Neural cell (in vitro differentiated cells): Measurements from ENCODE around the gene IRF7. TPM values are rescaled to one million over a fixed set of nuclear protein-coding genes. Genes with fewer than 3 reads are reported as not detected.

Experiments
- H2AFZ ChIP-seq: fragments of 200-600, 300-800 bp; sonication (generic), shearing (Covaris generic); 2 replicates; pipeline ENCODE4 v1.6.0; 2014; ENCODE audit warnings: low read depth, mild to moderate bottlenecking, antibody characterized with exemption, low read length, moderate library complexity
- H3F3A ChIP-seq: fragments of 200-600 bp; shearing (Covaris generic); 2 replicates; pipeline ENCODE4 v1.6.1; 2016; ENCODE audit warnings: mild to moderate bottlenecking, moderate library complexity, mixed read lengths, antibody characterized with exemption, low read length; ENCODE audit not compliant: insufficient read depth, poor library complexity, severe bottlenecking
- H3K27ac ChIP-seq: fragments of 200-600, 300-800 bp; sonication (generic), shearing (Covaris generic); 2 replicates; pipeline ENCODE4 v1.5.1; 2014; ENCODE audit warnings: mild to moderate bottlenecking, low read length, moderate library complexity
- H3K27me3 ChIP-seq: fragments of 300-800, 200-600 bp; sonication (generic), shearing (Covaris generic); 2 replicates; pipeline ENCODE4 v1.6.0; 2014; ENCODE audit warnings: mild to moderate bottlenecking, low read depth, low read length, moderate library complexity; ENCODE audit not compliant: insufficient read depth
- H3K36me3 ChIP-seq: fragments of 300-800, 200-600 bp; sonication (generic), shearing (Covaris generic); 2 replicates; pipeline ENCODE4 v1.5.1; 2014; ENCODE audit warnings: mild to moderate bottlenecking, antibody characterized with exemption, low read length, moderate library complexity; ENCODE audit not compliant: insufficient read depth
- H3K4me2 ChIP-seq: fragments of 300-800, 200-600 bp; sonication (generic), shearing (Covaris generic); 2 replicates; pipeline ENCODE4 v1.6.0; 2014; ENCODE audit warnings: mild to moderate bottlenecking, low read length
- H3K4me3 ChIP-seq: fragments of 300-800, 200-600 bp; sonication (generic), shearing (Covaris generic); 2 replicates; pipeline ENCODE4 v1.5.1; 2014; ENCODE audit warnings: mild to moderate bottlenecking, low read length, moderate library complexity
- H3K79me2 ChIP-seq: fragments of 200-600 bp; shearing (Covaris generic); replicated peaks from 2 replicates; pipeline ENCODE4 v1.6.0; 2014; ENCODE audit warnings: mild to moderate bottlenecking, low read length, moderate library complexity; ENCODE audit not compliant: insufficient read depth
- H3K9ac ChIP-seq: fragments of 300-800, 200-600 bp; sonication (generic), shearing (Covaris generic); 2 replicates; pipeline ENCODE4 v1.6.1; 2016; ENCODE audit warnings: mild to moderate bottlenecking, low read length, mixed read lengths
- H3K9me2 ChIP-seq: fragments of 200-600 bp; shearing (Covaris generic); 2 replicates; pipeline ENCODE4 v1.6.1; 2016; ENCODE audit warnings: mild to moderate bottlenecking, low read length, mixed read lengths; ENCODE audit not compliant: insufficient read depth
- H3K9me3 ChIP-seq: fragments of 200-600, 300-800 bp; sonication (generic), shearing (Covaris generic); 2 replicates; pipeline ENCODE4 v1.6.1; 2016; ENCODE audit warnings: mild to moderate bottlenecking, mixed run types, low read length, moderate library complexity, mixed read lengths
- H4K20me1 ChIP-seq: fragments of 200-600 bp; shearing (Covaris generic); 2 replicates; pipeline ENCODE4 v1.6.1; 2016; ENCODE audit warnings: mild to moderate bottlenecking, mixed run types; ENCODE audit not compliant: insufficient read depth
- EP300 ChIP-seq: fragments of 450-650 bp; conservative IDR thresholded peaks from 2 replicates; pipeline ENCODE4 v1.6.1; 2014; ENCODE audit warnings: antibody characterized with exemption, mild to moderate bottlenecking, moderate library complexity; ENCODE audit not compliant: poor library complexity, severe bottlenecking
- EZH2 ChIP-seq: fragments of 200-600, 300-800 bp; shearing (Covaris generic), sonication (generic); IDR thresholded peaks from 2 replicates; pipeline ENCODE4 v1.6.1; 2014; ENCODE audit warnings: antibody characterized with exemption, low read length, borderline replicate concordance, mild to moderate bottlenecking; ENCODE audit not compliant: insufficient read depth, poor library complexity, severe bottlenecking
- MXI1 ChIP-seq: fragments of 450-650 bp; conservative IDR thresholded peaks from 2 replicates; pipeline ENCODE4 v1.6.1; 2014; ENCODE audit warnings: antibody characterized with exemption, mild to moderate bottlenecking; ENCODE audit not compliant: poor library complexity, severe bottlenecking
- POLR2AphosphoS5 ChIP-seq: IDR thresholded peaks from 2 replicates; pipeline ENCODE4 v1.6.1; 2012
- RAD21 ChIP-seq: fragments of 450-650 bp; conservative IDR thresholded peaks from 2 replicates; pipeline ENCODE4 v1.6.1; 2014; ENCODE audit warnings: antibody characterized with exemption, mild to moderate bottlenecking, moderate library complexity
- SMC3 ChIP-seq: fragments of 450-650 bp; conservative IDR thresholded peaks from 2 replicates; pipeline ENCODE4 v1.6.1; 2014; ENCODE audit warnings: antibody characterized with exemption, mild to moderate bottlenecking, moderate library complexity; ENCODE audit not compliant: poor library complexity
- TAF1 ChIP-seq: IDR thresholded peaks from 2 replicates; pipeline ENCODE4 v1.6.1; 2012; ENCODE audit warnings: low read depth
- polyA plus RNA-seq: library from polyadenylated mRNA; depleted of rRNA; stranded (reverse); fragments of >200 nt; gene quantifications from 2 replicates; pipeline ENCODE4 v1.2.3, GENCODE V29; 2014
- TF ChIP-seq, protein P1 (sequence below): IDR thresholded peaks from 2 replicates; pipeline ENCODE4 v1.6.1; 2012; ENCODE audit warnings: borderline replicate concordance
- TF ChIP-seq, protein P2 (sequence below): fragments of 450-650 bp; IDR thresholded peaks from 2 replicates; pipeline ENCODE4 v1.5.1; 2014; ENCODE audit warnings: antibody characterized with exemption, mild to moderate bottlenecking, moderate library complexity; ENCODE audit not compliant: poor library complexity, severe bottlenecking

IRF7 gene
- polyA plus RNA-seq, 1 donor from 2014 or later = 1.1 TPM

DNA sequence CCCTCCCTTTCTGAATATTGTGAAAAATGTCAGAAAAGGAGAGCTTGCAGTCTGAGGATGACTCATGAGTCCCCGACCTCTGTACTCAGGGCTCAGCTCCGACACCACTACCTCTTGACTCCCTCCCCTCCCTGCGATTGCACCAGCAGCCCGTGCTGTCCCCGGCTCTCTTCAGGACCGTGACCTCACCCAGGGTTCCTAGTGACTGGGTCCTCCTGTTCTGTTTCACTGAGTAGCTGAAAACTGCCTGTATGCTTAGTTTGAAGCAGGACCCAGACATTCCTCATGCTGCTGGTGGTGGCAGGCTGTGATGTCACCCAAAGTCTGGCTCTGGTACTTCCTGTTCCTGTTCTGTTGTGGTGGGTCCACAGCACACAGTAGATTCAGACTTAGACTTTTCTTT, 27.8 kb downstream of the IRF7 start:
- peaks cover 4% of the 10 kb centered on the region for H3K36me3 ChIP-seq
- no peaks in the 10 kb centered on the region for H3K79me2 ChIP-seq
- no peaks in the 10 kb centered on the region for H3K27me3 ChIP-seq
- no peaks in the 10 kb centered on the region for H4K20me1 ChIP-seq
- no peaks in the 10 kb centered on the region for H3F3A ChIP-seq
- TF ChIP-seq, protein P1, sequence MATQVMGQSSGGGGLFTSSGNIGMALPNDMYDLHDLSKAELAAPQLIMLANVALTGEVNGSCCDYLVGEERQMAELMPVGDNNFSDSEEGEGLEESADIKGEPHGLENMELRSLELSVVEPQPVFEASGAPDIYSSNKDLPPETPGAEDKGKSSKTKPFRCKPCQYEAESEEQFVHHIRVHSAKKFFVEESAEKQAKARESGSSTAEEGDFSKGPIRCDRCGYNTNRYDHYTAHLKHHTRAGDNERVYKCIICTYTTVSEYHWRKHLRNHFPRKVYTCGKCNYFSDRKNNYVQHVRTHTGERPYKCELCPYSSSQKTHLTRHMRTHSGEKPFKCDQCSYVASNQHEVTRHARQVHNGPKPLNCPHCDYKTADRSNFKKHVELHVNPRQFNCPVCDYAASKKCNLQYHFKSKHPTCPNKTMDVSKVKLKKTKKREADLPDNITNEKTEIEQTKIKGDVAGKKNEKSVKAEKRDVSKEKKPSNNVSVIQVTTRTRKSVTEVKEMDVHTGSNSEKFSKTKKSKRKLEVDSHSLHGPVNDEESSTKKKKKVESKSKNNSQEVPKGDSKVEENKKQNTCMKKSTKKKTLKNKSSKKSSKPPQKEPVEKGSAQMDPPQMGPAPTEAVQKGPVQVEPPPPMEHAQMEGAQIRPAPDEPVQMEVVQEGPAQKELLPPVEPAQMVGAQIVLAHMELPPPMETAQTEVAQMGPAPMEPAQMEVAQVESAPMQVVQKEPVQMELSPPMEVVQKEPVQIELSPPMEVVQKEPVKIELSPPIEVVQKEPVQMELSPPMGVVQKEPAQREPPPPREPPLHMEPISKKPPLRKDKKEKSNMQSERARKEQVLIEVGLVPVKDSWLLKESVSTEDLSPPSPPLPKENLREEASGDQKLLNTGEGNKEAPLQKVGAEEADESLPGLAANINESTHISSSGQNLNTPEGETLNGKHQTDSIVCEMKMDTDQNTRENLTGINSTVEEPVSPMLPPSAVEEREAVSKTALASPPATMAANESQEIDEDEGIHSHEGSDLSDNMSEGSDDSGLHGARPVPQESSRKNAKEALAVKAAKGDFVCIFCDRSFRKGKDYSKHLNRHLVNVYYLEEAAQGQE = no peak
- TF ChIP-seq, protein P2, sequence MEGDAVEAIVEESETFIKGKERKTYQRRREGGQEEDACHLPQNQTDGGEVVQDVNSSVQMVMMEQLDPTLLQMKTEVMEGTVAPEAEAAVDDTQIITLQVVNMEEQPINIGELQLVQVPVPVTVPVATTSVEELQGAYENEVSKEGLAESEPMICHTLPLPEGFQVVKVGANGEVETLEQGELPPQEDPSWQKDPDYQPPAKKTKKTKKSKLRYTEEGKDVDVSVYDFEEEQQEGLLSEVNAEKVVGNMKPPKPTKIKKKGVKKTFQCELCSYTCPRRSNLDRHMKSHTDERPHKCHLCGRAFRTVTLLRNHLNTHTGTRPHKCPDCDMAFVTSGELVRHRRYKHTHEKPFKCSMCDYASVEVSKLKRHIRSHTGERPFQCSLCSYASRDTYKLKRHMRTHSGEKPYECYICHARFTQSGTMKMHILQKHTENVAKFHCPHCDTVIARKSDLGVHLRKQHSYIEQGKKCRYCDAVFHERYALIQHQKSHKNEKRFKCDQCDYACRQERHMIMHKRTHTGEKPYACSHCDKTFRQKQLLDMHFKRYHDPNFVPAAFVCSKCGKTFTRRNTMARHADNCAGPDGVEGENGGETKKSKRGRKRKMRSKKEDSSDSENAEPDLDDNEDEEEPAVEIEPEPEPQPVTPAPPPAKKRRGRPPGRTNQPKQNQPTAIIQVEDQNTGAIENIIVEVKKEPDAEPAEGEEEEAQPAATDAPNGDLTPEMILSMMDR = no peak
- no peak for TF ChIP-seq EP300
- no peak for TF ChIP-seq MXI1
- no peak for TF ChIP-seq TAF1
- no peak for TF ChIP-seq POLR2AphosphoS5
- no peak for TF ChIP-seq EZH2
- TF ChIP-seq RAD21 = no peak
- TF ChIP-seq SMC3 = no peak
- no peaks in the 10 kb centered on the region for H3K9me2 ChIP-seq
- H3K27ac ChIP-seq = no peak overlapping the region
- H3K4me2 ChIP-seq = no peak overlapping the region
- H3K4me3 ChIP-seq = no peak overlapping the region
- no peak overlapping the region for H3K9ac ChIP-seq
- H2AFZ ChIP-seq = no peak overlapping the region
- H3K9me3 ChIP-seq = no peaks in the 10 kb centered on the region

DNA sequence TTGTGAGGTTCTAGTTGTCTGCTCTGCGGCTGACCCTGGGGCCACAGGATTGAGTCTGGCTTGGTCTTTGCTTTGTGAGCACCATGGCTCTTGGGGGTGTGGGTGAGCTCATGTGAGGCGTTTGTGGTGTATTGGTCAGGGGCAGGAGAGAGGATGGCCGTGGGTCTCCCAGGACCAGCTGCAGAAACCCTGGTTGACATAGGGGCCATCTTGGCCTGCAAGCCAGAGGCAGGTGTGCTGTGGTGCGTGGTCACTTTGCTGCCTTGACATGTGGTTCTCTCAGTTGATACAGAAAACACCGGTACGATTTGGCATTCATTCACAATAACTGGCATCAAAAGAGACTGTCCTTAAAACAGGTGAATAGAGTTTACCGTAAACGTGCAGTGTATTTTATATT, 28.2 kb downstream of the IRF7 start:
- Histone ChIP-seq H3K36me3 (peaks cover 4% of the 10 kb centered on the region), H2AFZ (no peak overlapping the region), H3K27me3 (no peaks in the 10 kb centered on the region), H3K4me3 (no peak overlapping the region), H3K9me2 (no peaks in the 10 kb centered on the region), H3K79me2 (no peaks in the 10 kb centered on the region), H3K9ac (no peak overlapping the region), H3F3A (no peaks in the 10 kb centered on the region), H3K9me3 (no peaks in the 10 kb centered on the region), H3K4me2 (no peak overlapping the region), H3K27ac (no peak overlapping the region), H4K20me1 (no peaks in the 10 kb centered on the region)
- TF ChIP-seq SMC3 (no peak), EP300 (no peak), POLR2AphosphoS5 (no peak), TAF1 (no peak), RAD21 (no peak), EZH2 (no peak), MXI1 (no peak)
- TF ChIP-seq, protein P1 = no peak
- TF ChIP-seq, protein P2 = no peak
